ENCODE data around the gene ZC3H14.
A peak's percentile ranks its signal among the peaks of the same experiment; 100 is the strongest.

ZC3H14 gene

DNA sequence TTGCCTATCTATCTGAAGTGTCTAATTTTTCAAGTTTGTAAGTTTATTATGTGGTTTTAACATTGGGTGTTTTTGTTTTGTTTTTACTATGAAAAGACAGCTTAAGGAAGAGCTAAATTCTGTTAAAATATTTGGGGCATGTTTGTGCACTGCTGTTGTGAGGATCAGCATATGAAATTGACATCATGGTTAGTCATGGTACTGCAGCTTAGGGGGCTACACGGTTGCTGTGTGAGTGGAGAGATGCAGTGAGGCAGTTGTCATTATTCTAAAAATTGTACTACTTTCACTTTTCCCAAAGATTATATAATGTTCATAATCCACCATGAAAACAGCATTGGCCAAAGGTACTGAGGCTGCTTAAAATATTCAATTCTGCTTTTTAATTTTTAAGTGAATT is 49.0 kb downstream of the ZC3H14 start:
- DNase-seq (ENCODE audit: low read depth in 2 of 2) = no peak

DNA sequence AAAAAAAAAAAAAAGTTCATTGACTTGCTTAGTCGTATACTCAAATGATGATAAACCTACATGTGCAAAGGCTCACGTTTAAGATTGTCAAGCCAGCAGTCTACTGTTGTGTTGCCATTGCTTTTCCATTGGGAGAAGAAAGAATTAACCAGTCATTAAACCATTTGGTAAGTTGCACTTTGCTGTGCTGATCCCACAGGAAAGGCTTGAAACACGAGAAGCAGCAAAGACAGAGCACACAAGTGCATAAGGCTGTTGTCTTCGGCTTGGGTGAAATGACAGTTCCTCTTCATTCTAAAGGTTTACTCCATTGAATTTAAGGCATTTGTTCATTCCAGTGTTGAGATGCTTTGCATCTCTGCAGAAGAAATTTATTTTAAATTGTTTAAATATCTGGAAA is 50.1 kb downstream of the ZC3H14 start:
- no peak for DNase-seq (ENCODE audit: low read depth in 2 of 2)

GRCh38 chr14:88613552-88614010 is 50.7 kb downstream of the ZC3H14 start:
- no peak for DNase-seq (ENCODE audit: low read depth in 2 of 2)

GRCh38 chr14:88614218-88614907 is 51.5 kb downstream of the ZC3H14 start:
- no peak for DNase-seq (ENCODE audit: low read depth in 2 of 2)

DNA sequence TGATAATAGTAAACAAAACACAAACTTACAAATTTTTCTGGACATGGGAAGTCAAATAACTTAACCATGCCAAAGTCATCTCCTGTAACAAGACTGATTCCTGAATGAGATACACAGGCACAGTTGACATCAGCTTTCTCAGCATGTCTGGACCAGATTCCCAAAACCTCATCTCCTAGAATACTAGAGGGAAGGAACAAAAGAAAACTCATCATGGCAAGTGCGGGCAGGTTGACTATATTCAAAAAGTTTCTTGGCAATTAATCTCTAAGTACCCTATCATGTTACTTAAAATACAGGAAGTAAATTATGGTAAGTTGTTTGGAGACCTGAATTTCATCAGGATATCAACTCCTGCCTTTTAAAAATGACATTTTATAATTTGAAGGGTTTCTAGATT is 53.9 kb downstream of the ZC3H14 start:
- DNase-seq (ENCODE audit: low read depth in 2 of 2) = no peak

GRCh38 chr14:88617479-88617878 is 54.6 kb downstream of the ZC3H14 start:
- DNase-seq (ENCODE audit: low read depth in 2 of 2) = no peak

GRCh38 chr14:88618476-88618875 is 55.6 kb downstream of the ZC3H14 start:
- no peak for DNase-seq (ENCODE audit: low read depth in 2 of 2)

GRCh38 chr14:88621100-88621499 is 58.3 kb downstream of the ZC3H14 start:
- no peak for DNase-seq (ENCODE audit: low read depth in 2 of 2)

GRCh38 chr14:88625671-88626070 is 62.8 kb downstream of the ZC3H14 start:
- DNase-seq (ENCODE audit: low read depth in 2 of 2) = no peak

GRCh38 chr14:88628033-88628432 is 65.2 kb downstream of the ZC3H14 start:
- no peak for DNase-seq (ENCODE audit: low read depth in 2 of 2)

GRCh38 chr14:88628462-88628861 is 65.6 kb downstream of the ZC3H14 start:
- DNase-seq (ENCODE audit: low read depth in 2 of 2) = no peak

GRCh38 chr14:88630565-88630964 is 67.7 kb downstream of the ZC3H14 start:
- no peak for DNase-seq (ENCODE audit: low read depth in 2 of 2)

DNA sequence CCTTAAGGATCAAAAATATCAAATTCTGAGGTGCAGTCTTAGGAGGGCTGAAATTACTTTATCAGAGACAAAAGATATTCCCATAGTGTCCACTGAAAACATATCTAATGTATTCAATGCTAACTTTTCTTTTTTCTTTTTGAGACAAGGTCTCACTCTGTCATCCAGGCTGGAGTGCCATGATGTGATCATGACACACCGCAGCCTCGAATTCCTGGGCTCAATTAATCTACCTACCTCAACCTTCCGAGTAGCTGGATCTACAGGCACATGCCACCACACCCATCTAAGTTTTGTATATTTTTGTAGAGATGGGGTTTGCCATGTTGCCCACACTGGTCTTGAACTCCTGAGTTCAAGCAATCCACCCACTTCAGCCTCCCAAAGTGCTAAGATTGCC is 68.3 kb downstream of the ZC3H14 start:
- no peak for DNase-seq (ENCODE audit: low read depth in 2 of 2)

- DNase-seq (ENCODE audit: low read depth in 2 of 2) = no peak
Measured at GRCh38 chr14:88632512-88632911, 69.7 kb downstream of the ZC3H14 start.

DNA sequence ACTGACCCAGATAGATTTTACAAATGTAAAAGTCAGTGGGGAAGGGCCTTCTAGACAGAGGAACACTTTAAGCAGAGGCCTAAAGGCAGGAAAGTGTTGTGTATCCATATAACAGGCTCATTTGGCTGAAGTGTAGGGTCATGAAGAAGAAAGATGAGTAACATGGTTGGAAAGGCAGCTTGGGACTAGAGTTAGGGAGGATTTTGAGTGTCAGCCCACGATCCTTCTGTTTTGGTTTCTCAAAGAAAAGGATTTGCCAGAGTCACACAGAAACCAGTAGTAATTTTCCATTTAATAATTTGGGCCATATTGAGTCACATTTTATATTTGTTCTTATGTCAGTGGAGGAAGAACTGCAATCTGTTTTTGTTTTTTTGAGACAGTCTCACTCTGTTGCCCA is 76.4 kb downstream of the ZC3H14 start:
- DNase-seq (ENCODE audit: low read depth in 2 of 2) = no peak

DNA sequence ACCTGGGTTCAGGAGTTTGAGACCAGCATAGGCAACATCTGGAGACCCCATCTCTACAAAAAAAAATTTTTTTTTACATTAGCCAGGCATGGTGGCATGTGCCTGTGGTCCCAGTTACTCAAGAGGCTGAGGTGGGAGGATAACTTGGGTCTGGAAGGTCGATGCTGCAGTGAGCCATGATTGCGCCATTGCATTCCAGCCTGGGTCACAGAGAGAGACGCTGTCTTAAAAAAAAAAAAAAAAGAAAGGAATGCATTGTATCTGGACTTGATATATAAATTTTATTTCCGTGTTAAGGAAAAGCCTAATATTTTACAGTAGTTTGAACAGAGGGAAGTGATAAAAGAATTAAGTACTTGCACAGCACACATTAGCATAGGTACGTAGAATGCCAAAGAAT is 97.2 kb downstream of the ZC3H14 start:
- DNase-seq (ENCODE audit: low read depth in 2 of 2) = no peak

GRCh38 chr14:88667555-88668273 is 104.9 kb downstream of the ZC3H14 start:
- DNase-seq (ENCODE audit: low read depth in 2 of 2) = peak in 1 of 2 donors; percentile 9

GRCh38 chr14:88668448-88669116 is 105.7 kb downstream of the ZC3H14 start:
- DNase-seq (ENCODE audit: low read depth in 2 of 2) = no peak

DNA sequence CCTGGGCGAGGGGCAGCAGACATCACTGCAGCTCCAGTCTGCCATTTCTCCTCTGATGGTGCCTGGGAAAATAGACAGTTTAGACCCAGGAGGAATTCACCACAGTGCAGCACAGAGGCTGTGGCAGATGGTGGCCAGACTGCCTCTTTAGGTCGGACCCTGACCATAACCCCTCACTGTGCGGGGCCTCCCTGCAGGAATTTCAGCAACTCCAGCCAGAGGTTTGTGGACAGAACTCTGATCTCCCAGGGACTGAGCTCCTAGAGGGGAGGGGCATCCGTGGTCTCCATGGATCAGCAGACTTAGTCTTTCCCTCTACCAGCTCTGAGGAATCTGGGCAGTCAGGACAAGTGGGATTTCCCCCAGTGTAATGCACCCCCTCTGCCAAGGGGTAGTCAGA is 106.5 kb downstream of the ZC3H14 start:
- no peak for DNase-seq (ENCODE audit: low read depth in 2 of 2)

Measured in stimulated activated CD8-positive, alpha-beta memory T cell treated with anti-CD3 and anti-CD28 coated beads, Interleukin-2, amount 100 ng/mL, for 1 hour (primary cell).